GM18520 (cell line): ENCODE data around the gene RAP1GAP2.
"Not testable (repeated sequence)": the region's sequence is repeated elsewhere in the genome, so short reads cannot be mapped to it uniquely, and the experiment has no call there.

Source experiments
- ATAC-seq: cut with Tn5 transposase; IDR thresholded peaks from one replicate; pipeline ENCODE4 v1.9.1; 2021; ENCODE audit not compliant: unreplicated experiment

RAP1GAP2 gene

GRCh38 chr17:2880050-2880449, 83.8 kb downstream of the RAP1GAP2 start:
- no peak for ATAC-seq

DNA sequence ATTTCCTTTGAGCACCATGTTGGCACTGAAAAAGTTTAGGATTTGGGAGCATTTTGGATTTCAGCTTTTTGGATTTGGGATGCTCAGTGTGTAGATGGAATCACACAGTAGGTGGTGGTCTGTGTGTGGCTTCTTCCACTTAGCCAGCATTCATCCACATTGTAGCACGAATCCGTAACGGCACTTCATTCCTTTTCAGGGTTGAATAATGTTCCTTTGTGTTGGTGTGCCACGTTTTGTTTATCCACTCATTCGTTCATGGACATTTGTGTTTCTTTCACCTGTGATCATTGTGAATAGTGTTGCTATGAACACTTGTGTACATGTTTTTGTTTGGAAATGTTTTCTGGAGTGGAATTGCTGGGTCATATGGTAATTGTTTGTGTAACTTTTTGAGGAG, 85.1 kb downstream of the RAP1GAP2 start:
- no peak for ATAC-seq

DNA sequence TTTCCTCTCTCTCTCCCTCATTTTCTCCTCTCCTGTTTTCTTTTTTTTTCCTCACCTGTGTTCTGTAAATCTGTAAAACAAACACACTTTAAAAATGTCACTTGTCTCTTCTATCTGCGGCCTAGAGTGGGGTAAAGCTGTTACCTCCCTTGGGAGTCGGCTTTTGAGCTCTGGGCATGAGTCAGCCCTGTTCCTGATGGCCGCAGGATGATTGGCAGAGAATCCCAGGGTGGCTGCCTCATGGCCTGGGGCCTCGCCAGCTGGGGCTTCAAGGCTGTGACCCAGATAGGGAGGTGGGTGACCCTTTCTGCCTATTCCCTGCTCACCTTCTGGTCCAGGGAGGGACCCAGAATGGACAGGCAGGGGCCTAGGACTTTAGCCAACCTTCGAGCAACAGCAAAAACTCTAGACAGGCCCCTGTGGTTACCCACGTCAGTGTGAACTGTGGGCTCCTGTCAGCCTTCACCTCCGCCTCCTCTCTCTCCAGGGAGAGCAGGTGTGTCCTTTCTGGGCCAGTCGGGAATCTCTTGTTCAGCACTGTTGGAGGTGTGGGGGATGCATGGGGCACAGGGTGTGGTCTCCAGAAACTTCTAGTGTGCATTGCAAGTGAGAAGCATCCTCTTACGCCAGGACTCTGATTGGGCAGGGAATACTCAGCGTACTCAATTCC, 87.4 kb downstream of the RAP1GAP2 start:
- ATAC-seq = no peak

- no peak for ATAC-seq
Measured at GRCh38 chr17:2885733-2886132, 89.5 kb downstream of the RAP1GAP2 start.

DNA sequence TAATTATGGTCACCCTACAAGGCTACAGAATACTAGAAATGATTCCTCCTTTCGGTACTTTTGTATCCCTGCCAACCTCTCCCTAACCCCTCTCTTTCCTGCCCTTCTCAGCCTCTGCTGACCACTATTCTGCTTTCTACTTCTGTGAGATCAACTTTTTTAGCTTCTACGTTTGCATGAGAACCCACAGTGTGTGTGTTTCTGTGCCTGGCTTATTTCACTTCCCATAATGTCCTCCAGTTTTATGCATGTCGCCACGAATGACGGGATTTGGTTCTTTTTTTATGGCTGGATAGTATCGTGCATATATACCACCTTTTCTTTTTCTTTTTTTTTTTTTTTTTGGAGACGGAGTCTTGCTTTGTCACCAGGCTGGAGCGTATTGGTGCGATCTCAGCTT, 92.1 kb downstream of the RAP1GAP2 start:
- no peak for ATAC-seq

GRCh38 chr17:2889256-2889655, 93.0 kb downstream of the RAP1GAP2 start:
- no peak for ATAC-seq

DNA sequence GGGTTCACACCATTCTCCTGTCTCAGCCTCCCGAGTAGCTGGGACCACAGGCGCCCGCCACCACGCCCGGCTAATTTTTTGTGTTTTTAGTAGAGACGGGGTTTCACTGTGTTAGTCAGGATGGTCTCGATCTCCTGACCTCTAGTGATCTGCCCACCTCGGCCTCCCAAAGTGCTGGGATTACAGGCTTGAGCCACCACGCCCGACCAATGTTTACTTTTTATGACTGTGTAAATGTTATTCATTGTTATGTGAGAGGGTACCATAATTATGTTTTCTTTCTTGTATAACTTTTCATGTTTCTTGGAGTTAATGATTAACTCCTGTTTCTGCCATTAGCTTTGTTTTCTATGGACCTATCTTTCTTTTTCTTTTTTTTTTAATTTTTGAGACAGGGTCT, 94.5 kb downstream of the RAP1GAP2 start:
- ATAC-seq = not testable (repeated sequence)

GRCh38 chr17:2892305-2892971, 96.2 kb downstream of the RAP1GAP2 start:
- no peak for ATAC-seq

DNA sequence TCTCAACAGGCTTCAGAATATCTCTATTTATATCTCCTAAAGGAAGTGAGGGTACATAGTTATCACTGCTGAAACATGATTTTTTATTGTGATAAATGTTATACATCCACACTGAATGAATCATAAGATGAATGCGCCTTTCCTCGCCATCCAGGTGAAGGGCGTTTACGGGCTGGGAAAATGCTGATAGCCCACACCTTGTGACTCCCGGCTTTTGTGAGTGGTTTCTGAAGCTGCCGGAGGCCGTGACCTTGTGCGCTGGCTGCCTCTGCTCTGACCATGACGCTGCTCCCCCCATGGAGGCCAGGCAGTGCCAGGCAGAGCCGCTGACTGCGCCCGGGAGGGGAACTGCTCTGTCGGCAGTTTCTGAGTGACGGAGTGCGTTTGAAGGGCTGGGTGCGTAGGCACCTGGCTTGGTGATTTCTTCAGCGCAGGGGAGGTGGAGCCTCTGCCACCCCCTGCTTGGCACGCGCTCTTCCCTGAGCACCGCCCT, 97.2 kb downstream of the RAP1GAP2 start:
- ATAC-seq = no peak

DNA sequence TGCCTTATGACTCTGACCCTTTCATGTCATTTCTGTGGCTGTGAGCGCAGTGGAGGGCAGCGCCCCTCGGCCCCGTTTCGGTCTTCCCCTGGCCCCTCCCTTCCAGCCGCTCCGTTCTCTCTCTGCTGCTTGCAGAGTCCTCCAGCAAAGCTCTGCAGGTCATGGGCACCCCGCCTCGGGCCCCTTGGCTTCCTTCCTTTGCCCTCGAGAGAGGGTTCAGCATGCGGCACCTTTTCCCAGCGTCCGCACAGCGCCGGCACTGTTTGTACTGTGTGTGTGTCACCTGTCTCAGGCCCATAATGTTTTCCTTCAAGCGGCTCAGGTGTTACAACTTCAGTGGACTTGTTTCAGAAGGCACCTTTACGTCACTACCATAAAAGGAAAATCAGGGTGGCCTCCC, 98.5 kb downstream of the RAP1GAP2 start:
- ATAC-seq = no peak

- no peak for ATAC-seq
Measured at GRCh38 chr17:2897605-2898004, 101.4 kb downstream of the RAP1GAP2 start.

- ATAC-seq = no peak
Measured at GRCh38 chr17:2898255-2898926, 102.2 kb downstream of the RAP1GAP2 start.

- no peak for ATAC-seq
Measured at GRCh38 chr17:2899906-2900305, 103.7 kb downstream of the RAP1GAP2 start.

DNA sequence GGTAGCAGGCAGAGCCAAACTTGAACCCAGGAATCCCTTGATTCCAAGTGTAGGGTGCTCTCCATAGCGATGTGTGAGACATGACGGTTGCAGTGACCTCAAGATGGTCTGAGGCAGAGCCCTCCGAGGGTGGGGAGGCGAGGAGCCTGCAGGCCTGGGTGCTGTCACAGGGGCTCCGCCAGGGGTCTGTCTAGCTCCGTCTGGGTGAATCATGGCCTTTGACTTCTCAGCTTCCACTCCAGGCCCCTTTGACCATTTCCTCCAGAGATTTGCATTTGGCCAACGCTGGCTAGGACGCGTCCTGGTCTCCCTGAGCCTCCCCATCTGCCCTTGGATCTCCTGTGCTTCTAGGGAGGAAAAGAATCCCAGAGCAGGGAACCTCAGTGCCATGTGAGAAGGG, 104.6 kb downstream of the RAP1GAP2 start:
- ATAC-seq = no peak

- ATAC-seq = no peak
Measured at GRCh38 chr17:2901582-2901981, 105.3 kb downstream of the RAP1GAP2 start.

DNA sequence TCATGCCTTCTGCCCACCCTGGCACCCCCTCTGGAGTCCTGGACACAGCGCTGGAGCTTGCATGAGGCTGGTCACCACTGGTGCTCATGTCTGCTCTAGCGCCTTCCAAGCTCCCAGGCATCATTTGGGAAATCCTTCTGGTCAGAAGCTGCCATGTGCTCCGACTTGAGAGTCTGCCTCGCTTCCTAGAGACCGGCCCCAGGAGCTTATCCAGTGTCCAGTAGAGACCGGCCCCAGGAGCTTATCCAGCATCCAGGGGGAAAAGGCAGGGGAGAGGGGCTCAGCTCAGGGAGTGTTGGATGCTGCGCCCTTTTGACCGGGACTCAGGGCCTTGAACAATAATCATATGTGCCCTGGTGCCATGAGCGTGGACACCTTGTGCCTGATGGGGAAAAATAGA, 106.3 kb downstream of the RAP1GAP2 start:
- ATAC-seq = no peak

- ATAC-seq = no peak
Measured at GRCh38 chr17:2903193-2903974, 107.1 kb downstream of the RAP1GAP2 start.

DNA sequence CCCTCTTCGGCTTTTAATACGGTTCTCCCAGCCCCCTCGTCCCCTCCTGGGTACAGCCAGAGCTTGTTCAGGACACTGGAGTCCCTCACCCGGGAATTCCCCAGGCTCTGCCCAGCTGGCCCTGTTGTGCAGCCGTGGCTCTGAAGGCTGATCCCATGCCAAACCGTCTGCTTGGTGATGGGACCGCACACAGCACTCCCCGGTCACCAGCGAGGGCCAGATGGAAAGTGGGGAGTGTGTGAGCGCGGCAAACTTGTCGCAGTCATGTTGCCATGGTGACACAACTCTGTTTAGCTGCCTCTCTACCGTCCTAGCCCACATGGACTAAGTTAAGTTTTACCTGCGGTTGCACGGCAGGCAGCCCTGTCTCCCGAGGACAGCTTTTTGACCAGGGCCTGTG, 107.9 kb downstream of the RAP1GAP2 start:
- ATAC-seq = no peak

DNA sequence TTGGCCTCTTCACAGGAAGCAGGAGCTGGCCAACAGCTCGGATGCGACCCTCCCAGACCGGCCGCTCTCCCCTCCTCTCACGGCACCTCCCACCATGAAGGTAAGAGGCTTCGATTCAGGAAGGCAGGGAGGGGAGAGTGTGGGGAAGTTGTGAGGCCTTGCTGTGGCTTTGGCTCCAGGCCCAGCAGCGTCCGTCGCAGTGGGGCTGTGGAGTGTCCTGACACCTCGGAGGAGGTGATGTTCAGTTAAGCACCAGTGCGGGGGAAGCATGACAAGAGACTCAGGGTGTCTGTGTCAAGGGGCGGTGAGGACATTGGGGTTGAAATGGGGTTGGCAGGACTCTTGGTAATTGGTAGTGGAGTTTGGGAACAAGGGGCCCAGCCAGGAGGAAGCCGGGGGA, 109.0 kb downstream of the RAP1GAP2 start:
- ATAC-seq = no peak

DNA sequence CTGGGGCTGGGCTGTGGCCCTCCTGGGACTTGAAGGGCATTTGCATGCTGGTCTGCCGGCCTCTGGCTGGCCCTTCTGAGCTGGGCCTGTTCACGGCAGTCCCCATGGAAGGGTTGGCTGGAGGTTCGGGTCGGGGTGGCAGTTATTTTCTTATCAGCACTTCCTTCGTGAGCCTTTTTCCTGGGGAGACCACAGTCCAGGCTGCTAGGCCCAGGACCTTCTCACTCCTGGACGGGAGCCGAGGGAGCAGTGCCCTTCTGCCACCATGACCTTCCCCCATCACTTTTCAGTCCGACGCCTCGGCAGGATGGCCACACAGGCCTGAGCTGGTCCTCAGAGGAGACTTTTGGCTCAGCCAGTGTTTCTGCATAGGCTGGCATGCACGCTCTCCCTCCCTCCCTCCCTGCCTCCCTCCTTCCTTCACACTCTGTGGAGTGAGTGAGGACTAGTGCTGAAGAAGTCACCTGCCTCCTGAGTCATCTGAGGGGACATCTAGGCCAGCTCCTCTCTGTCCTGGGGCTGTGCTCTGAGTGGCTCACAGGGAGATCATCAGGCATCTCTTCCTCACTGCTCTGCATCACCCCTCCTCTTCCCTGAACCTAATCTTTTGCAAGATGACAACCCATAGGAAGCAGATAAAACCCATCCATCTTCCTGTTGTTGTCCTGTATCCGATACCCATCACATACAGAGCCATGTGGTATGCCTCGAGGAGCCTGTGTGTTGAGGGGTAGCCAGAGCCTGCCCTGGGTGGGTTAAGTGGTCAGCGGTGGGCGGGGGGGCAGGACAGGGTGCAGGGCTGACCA, 109.7 kb downstream of the RAP1GAP2 start:
- no peak for ATAC-seq

DNA sequence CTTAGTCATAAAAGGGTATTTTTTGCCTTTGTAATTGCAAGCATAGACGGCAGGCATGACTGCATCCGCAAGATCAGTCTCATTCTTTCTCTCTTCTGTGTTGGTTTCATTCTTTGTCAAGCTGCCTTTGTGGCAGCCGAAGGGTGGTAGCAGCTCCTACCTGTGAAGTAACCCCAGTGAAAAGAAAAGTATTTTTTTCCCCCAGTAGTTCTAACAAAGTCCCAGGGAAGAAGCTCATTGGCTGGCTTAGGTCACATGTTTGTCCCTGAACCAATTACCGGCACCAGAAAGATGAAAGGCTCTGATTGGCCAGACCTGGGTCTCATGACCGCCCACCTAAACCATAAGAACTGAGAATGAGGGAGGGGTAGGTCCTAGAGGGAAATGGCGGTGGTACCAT, 110.7 kb downstream of the RAP1GAP2 start:
- ATAC-seq = no peak
